ENCODE results near the gene EFNA3. TPM values are rescaled to one million over a fixed set of nuclear protein-coding genes. Genes with fewer than 3 reads are reported as not detected.

Gene EFNA3
- total RNA-seq, 1 experiment from 2014 or later, result 12.5 TPM

GRCh38 chr1:155083052-155083541 is 4.5 kb downstream of the EFNA3 start:
- ATAC-seq (no peak), DNase-seq (ENCODE audit: low spot score) (no peak)
- Mint-ChIP-seq H3K36me3 (no peaks in the 10 kb centered on the region), H3K4me3 (peak overlapping the region; percentile 29; the same call in 1 of the 2 replicates), H3K27me3 (ENCODE audit: low read depth) (peaks cover 63% of the 10 kb centered on the region), H3K4me1 (peaks cover 42% of the 10 kb centered on the region), H3K27ac (no peak overlapping the region), H3K9me3 (no peaks in the 10 kb centered on the region)
- TF ChIP-seq FOXP1 (CRISPR knock-in tag; IDR thresholded peaks at IDR 0.05; ENCODE audit: borderline replicate concordance) (0 out of 2 replicates have a peak, but pooled peaks have one; percentile 19), ZNF138 (CRISPR knock-in tag; conservative IDR thresholded peaks at IDR 0.05) (no peak), NFE2L1 (CRISPR knock-in tag; IDR thresholded peaks at IDR 0.05) (0 out of 2 replicates have a peak, but pooled peaks have one; percentile 18)
- CTCF ChIA-PET, result interaction anchor here (0.6 to 2.0 kb wide), 3 partner anchors 21 to 147 kb away, joined by 3 to 9 read pairs (median 5); partner anchors contain the start of gene PMVK
- POLR2A ChIA-PET, result interaction anchor here (0.6 kb wide), 1 partner anchor 86 kb away, joined by 6 read pairs; no protein-coding TSS in a partner anchor

GRCh38 chr1:155083865-155084721 is 5.5 kb downstream of the EFNA3 start:
- Mint-ChIP-seq H3K4me3 (peak overlapping the region; percentile 95), H3K4me1 (peaks cover 40% of the 10 kb centered on the region), H3K9me3 (no peaks in the 10 kb centered on the region), H3K36me3 (no peaks in the 10 kb centered on the region), H3K27ac (no peak overlapping the region), H3K27me3 (ENCODE audit: low read depth) (peaks cover 53% of the 10 kb centered on the region)
- no peak for TF ChIP-seq ZBTB43 (CRISPR knock-in tag; IDR thresholded peaks at IDR 0.05)
- no peak for TF ChIP-seq ARID4B (CRISPR knock-in tag; IDR thresholded peaks at IDR 0.05; ENCODE audit: borderline replicate concordance)
- no peak for TF ChIP-seq MYBL2 (CRISPR knock-in tag; IDR thresholded peaks at IDR 0.05)
- no peak for TF ChIP-seq GABPB1 (CRISPR knock-in tag; IDR thresholded peaks at IDR 0.05)
- TF ChIP-seq CREB1 (CRISPR knock-in tag; IDR thresholded peaks at IDR 0.05), result no peak
- no peak for TF ChIP-seq ATF6 (CRISPR knock-in tag; IDR thresholded peaks at IDR 0.05)
- no peak for TF ChIP-seq NR2C2 (CRISPR knock-in tag; IDR thresholded peaks at IDR 0.05)
- TF ChIP-seq E2F1 (CRISPR knock-in tag; IDR thresholded peaks at IDR 0.05), result no peak
- TF ChIP-seq NFYB (CRISPR knock-in tag; conservative IDR thresholded peaks at IDR 0.05; ENCODE audit: low read depth), result no peak
- TF ChIP-seq FOXJ3 (CRISPR knock-in tag; IDR thresholded peaks at IDR 0.05; ENCODE audit: borderline replicate concordance), result no peak
- TF ChIP-seq ZNF121 (CRISPR knock-in tag; IDR thresholded peaks at IDR 0.05), result no peak
- TF ChIP-seq ZNF232 (CRISPR knock-in tag; IDR thresholded peaks at IDR 0.05), result no peak
- TF ChIP-seq ERG (CRISPR knock-in tag; IDR thresholded peaks at IDR 0.05), result no peak
- TF ChIP-seq PRRX2 (CRISPR knock-in tag; IDR thresholded peaks at IDR 0.05), result no peak
- no peak for TF ChIP-seq ZNF219 (CRISPR knock-in tag; IDR thresholded peaks at IDR 0.05; ENCODE audit: borderline replicate concordance)
- no peak for TF ChIP-seq ZMAT4 (CRISPR knock-in tag; IDR thresholded peaks at IDR 0.05)
- DNase-seq (ENCODE audit: low spot score), result no peak
- ChIA-PET POLR2A (interaction anchor here (1.0 to 1.3 kb wide), 4 partner anchors 21 to 89 kb away, joined by 3 to 10 read pairs (median 4); partner anchors contain the start of genes EFNA4 and KRTCAP2), CTCF (interaction anchor here (0.8 to 3.1 kb wide), 38 partner anchors 8 to 537 kb away, joined by 3 to 156 read pairs (median 10); partner anchors contain the start of genes ADAM15, EFNA4, FLAD1 and KRTCAP2)
- ATAC-seq, result no peak
